NT2/D1 (cell line): ENCODE measurements around the gene C1orf159.
"Not testable (repeated sequence)": the region's sequence is repeated elsewhere in the genome, so short reads cannot be mapped to it uniquely, and the experiment has no call there.

Experiments used
- DNase-seq: peaks from one replicate; pipeline ENCODE4 v3.0.0-alpha.2; 2011; ENCODE audit warnings: low read depth, low spot score
- H3K27me3 ChIP-seq: 2 replicates; pipeline ENCODE4 v1.6.0; 2011; ENCODE audit warnings: mild to moderate bottlenecking; ENCODE audit not compliant: insufficient read length, insufficient read depth
- H3K36me3 ChIP-seq: 2 replicates; pipeline ENCODE4 v1.6.1; 2011; ENCODE audit warnings: mild to moderate bottlenecking, low read length, mixed read lengths; ENCODE audit not compliant: insufficient read depth, insufficient read length
- H3K4me1 ChIP-seq: 2 replicates; pipeline ENCODE4 v1.5.1; 2011; ENCODE audit not compliant: insufficient read depth, insufficient read length
- H3K4me3 ChIP-seq: 2 replicates; pipeline ENCODE4 v1.5.1; 2011; ENCODE audit warnings: low read depth; ENCODE audit not compliant: insufficient read length
- H3K9ac ChIP-seq: 2 replicates; pipeline ENCODE4 v1.6.0; 2011; ENCODE audit warnings: low read depth; ENCODE audit not compliant: insufficient read length
- H3K9me3 ChIP-seq: 2 replicates; pipeline ENCODE4 v1.5.1; 2011; ENCODE audit warnings: mild to moderate bottlenecking, low read length; ENCODE audit not compliant: insufficient read depth
- SUZ12 ChIP-seq: IDR thresholded peaks from 2 replicates; pipeline ENCODE4 v1.6.1; 2011; ENCODE audit not compliant: insufficient read length, insufficient read depth; ENCODE audit errors: extremely low read depth
- YY1 ChIP-seq: IDR thresholded peaks from 2 replicates; pipeline ENCODE4 v1.6.1; 2011; ENCODE audit not compliant: insufficient read length, insufficient read depth
- ZNF274 ChIP-seq: IDR thresholded peaks from 2 replicates; pipeline ENCODE4 v1.6.1; 2011; ENCODE audit warnings: mild to moderate bottlenecking, low read depth, low read length

C1orf159 gene

DNA sequence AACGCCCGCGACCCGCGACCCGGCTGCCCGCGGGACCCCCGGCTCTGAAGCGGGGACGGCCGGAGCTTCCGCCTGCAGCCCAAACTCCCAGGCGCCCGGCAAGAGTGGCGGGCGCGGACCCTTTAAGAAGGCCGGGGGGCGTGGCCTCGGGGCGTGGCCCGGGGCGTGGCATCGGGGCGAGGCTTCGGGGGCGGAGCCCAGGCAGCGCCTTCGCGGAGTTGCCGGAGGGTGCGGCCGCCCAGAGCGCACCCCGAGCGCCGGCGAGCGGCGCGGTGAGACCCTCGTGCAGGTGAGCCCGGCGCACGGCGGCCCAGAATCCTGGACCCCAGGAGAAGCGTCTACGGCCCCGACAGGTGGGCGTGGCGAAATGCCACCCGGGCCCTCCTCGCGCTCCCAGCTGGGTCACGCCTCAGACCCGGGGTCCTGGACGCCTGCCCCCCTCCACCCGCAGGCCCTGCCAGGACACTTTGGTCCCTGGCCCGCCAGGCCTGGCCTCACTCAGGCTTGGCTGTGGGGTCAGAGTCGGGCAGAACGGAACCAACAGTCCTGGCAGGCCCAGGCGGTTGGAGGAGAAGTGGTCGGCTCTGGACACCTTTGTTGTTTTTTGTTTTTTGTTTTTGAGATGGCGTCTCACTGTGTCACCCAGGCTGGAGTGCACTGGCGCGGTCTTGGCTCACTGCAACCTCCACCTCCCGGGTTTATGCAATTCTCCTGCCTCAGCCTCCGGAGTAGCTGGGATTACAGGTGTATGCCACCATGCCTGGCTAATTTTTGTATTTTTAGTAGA is 56.2 kb downstream of the C1orf159 start:
- Histone ChIP-seq H3K36me3 (peaks cover 11% of the 10 kb centered on the region), H3K9me3 (no peaks in the 10 kb centered on the region), H3K4me3 (peak overlapping the region; percentile 55), H3K9ac (peak overlapping the region; percentile 42), H3K27me3 (peaks cover 34% of the 10 kb centered on the region), H3K4me1 (peaks cover 22% of the 10 kb centered on the region)
- DNase-seq = no peak
- TF ChIP-seq SUZ12 (no peak), YY1 (no peak), ZNF274 (no peak)

- H3K4me3 ChIP-seq = peak overlapping the region; percentile 55
- H3K27me3 ChIP-seq = peaks cover 34% of the 10 kb centered on the region
- peak overlapping the region; percentile 51 for H3K9ac ChIP-seq
- TF ChIP-seq SUZ12 = no peak
- TF ChIP-seq YY1 = no peak
- TF ChIP-seq ZNF274 = no peak
- no peaks in the 10 kb centered on the region for H3K9me3 ChIP-seq
- peaks cover 22% of the 10 kb centered on the region for H3K4me1 ChIP-seq
- peaks cover 18% of the 10 kb centered on the region for H3K36me3 ChIP-seq
- DNase-seq = no peak
These were observed 56.9 kb downstream of the C1orf159 start for GRCh38 chr1:1058921-1059493.

DNA sequence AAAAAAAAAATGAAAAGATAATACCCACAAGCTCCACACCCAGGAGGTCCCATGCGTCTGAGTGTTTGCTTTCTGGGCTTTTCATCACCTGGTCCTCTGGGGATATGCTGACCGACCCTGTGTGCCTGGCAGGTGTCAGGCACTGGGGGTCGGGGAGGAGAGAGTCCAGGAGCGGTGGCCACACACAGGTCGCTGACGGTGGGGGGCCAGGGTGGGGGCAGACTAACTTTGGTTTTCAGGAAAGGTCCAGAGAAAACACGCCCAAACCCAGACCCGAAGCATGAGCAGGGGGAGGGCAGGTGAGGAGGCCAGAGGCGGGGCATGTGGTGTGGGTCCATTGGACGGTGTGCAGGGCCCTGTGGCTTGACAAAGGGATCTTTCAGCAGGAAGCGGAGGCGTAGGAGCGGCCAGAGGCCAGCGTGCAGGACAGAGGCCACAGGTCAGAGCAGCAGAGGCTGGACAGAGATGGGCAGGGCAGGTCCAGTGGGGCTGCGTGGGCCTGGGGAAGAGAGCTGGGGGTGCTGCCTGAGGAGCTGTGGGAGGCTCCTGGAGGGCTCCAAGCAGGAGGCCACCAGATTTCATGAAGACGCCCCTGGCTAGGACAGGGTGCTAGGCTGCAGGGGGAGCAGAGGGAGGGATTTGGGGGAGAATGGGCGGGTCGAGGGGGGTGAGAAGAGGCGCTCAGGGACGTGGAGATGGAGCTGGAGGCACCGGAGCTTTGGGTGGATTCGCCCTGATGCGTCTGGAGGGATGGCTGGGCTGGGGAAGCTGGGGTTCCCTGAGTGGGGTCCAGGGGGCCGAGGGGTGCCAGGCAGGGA is 57.6 kb downstream of the C1orf159 start:
- no peak overlapping the region for H3K4me3 ChIP-seq

GRCh38 chr1:1057769-1058087 is 58.2 kb downstream of the C1orf159 start:
- Histone ChIP-seq H3K4me1 (peaks cover 12% of the 10 kb centered on the region), H3K36me3 (peaks cover 31% of the 10 kb centered on the region), H3K27me3 (peaks cover 29% of the 10 kb centered on the region)
- not testable (repeated sequence) for H3K4me3 ChIP-seq, DNase-seq, H3K9me3 ChIP-seq, H3K9ac ChIP-seq

More for the DNA sequence above, 57.6 kb downstream of the C1orf159 start:
- Histone ChIP-seq H3K4me1 (peaks cover 18% of the 10 kb centered on the region), H3K9me3 (no peaks in the 10 kb centered on the region), H3K27me3 (peaks cover 34% of the 10 kb centered on the region), H3K36me3 (peaks cover 25% of the 10 kb centered on the region), H3K9ac (no peak overlapping the region)
- TF ChIP-seq ZNF274 = no peak
- TF ChIP-seq YY1 = no peak
- no peak for DNase-seq

DNA sequence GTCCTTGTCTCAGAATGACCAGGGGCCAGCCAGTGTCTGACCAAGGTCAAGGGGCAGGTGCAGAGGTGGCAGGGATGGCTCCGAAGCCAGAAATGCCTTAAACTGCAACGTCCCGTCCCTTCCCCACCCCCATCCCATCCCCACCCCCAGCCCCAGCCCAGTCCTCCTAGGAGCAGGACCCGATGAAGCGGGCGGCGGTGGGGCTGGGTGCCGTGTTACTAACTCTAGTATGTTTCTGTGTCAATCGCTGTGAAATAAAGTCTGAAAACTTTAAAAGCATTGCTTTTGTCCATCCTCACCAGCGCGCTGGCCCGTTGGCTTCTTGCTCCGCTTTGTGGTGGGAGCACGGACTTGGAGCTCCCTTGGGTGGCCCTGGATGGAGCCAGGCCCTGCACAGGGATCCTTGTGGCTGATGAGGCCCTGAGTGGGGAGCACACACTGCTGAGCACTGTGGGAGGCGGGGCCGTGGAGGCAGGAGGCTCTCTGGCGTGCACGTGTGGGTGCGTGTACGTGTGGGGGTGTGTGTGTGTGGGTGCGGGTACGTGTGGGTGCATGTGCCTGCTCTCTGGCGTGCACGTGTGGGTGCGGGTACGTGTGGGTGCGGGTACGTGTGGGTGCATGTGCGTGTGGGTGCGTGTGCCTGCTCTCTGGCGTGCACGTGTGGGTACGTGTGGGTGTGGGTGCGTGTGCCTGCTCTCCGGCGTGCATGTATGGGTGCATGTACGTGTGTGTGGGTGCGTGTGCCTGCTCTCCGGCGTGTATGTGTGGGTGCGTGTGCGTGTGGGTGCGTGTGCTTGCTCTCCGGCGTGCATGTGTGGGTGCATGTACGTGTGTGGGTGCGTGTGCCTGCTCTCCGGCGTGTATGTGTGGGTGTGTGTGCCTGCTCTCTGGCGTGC is 59.8 kb downstream of the C1orf159 start:
- H3K9me3 ChIP-seq = no peaks in the 10 kb centered on the region
- TF ChIP-seq SUZ12 = no peak
- TF ChIP-seq YY1 = no peak

GRCh38 chr1:1054971-1055370 is 60.9 kb downstream of the C1orf159 start:
- no peak for DNase-seq
- H3K4me1 ChIP-seq = peaks cover 5% of the 10 kb centered on the region
- H3K9me3 ChIP-seq = no peaks in the 10 kb centered on the region
- TF ChIP-seq SUZ12 (no peak), YY1 (no peak), ZNF274 (no peak)
- H3K9ac ChIP-seq = no peak overlapping the region
- H3K4me3 ChIP-seq = no peak overlapping the region
- H3K36me3 ChIP-seq = peaks cover 57% of the 10 kb centered on the region
- H3K27me3 ChIP-seq = peaks cover 16% of the 10 kb centered on the region

More for the DNA sequence above, 59.8 kb downstream of the C1orf159 start:
- Histone ChIP-seq H3K4me3 (no peak overlapping the region), H3K36me3 (peaks cover 46% of the 10 kb centered on the region), H3K9ac (no peak overlapping the region), H3K27me3 (peaks cover 24% of the 10 kb centered on the region), H3K4me1 (peaks cover 5% of the 10 kb centered on the region)
- DNase-seq = no peak
